SK-N-MC (cell line): Measurements from ENCODE around the gene PTRHD1.

Experiments used
- FOXP2 ChIP-seq: optimal IDR thresholded peaks from 2 replicates; pipeline ENCODE3; 2011; ENCODE audit warnings: mild to moderate bottlenecking, moderate library complexity; ENCODE audit not compliant: insufficient read depth; ENCODE audit errors: extremely low read length, control extremely low read depth
- POLR2AphosphoS5 ChIP-seq: IDR thresholded peaks from 2 replicates; pipeline ENCODE4 v1.6.1; 2012; ENCODE audit warnings: mild to moderate bottlenecking, low read depth, low read length, borderline replicate concordance

GRCh38 chr2:24832073-24832461 lies 38.9 kb upstream of the PTRHD1 start:
- no peak for TF ChIP-seq POLR2AphosphoS5
- TF ChIP-seq FOXP2 = no peak
